GM23248 (cell line): Measurements from ENCODE around the gene KLC1.

Experiments used
- EZH2 ChIP-seq: fragments of 200-600 bp; sonication (generic); IDR thresholded peaks from 2 replicates; pipeline ENCODE4 v1.6.1; 2018; ENCODE audit warnings: antibody characterized with exemption, mild to moderate bottlenecking; ENCODE audit not compliant: insufficient read depth, poor library complexity, severe bottlenecking
- EZH2phosphoT487 ChIP-seq: fragments of 200-600 bp; sonication (generic); IDR thresholded peaks from 2 replicates; pipeline ENCODE4 v1.6.1; 2018; ENCODE audit warnings: antibody characterized with exemption, moderate library complexity, mild to moderate bottlenecking, low read depth; ENCODE audit not compliant: insufficient read depth

- no peak for TF ChIP-seq EZH2phosphoT487
- TF ChIP-seq EZH2, result no peak
These were observed 22.6 kb downstream of the KLC1 start for GRCh38 chr14:103651585-103651984.
